Nephron progenitor cell (in vitro differentiated cells): ENCODE results near the gene GRK7.

Source experiments
- DNase-seq: peaks from one replicate; pipeline ENCODE4 v3.0.0; 2021
- H3K27ac Mint-ChIP-seq: 2 replicates; pipeline ENCODE4 v1.8.0; 2021; ENCODE audit warnings: mild to moderate bottlenecking, moderate library complexity, mixed read lengths
- H3K27me3 Mint-ChIP-seq: 2 replicates; pipeline ENCODE4 v1.8.0; 2021; ENCODE audit warnings: mild to moderate bottlenecking, low read depth, mixed read lengths; ENCODE audit not compliant: poor library complexity
- H3K36me3 Mint-ChIP-seq: 2 replicates; pipeline ENCODE4 v1.8.0; 2021; ENCODE audit warnings: low read depth, mixed read lengths
- H3K4me1 Mint-ChIP-seq: 2 replicates; pipeline ENCODE4 v1.8.0; 2021; ENCODE audit warnings: mixed read lengths
- H3K4me3 Mint-ChIP-seq: 2 replicates; pipeline ENCODE4 v1.8.0; 2021; ENCODE audit warnings: mild to moderate bottlenecking, moderate library complexity, mixed read lengths
- H3K9me3 Mint-ChIP-seq: 2 replicates; pipeline ENCODE4 v1.8.0; 2021; ENCODE audit warnings: mild to moderate bottlenecking, moderate library complexity, mixed read lengths
- TF ChIP-seq, protein P1 (sequence below): fragments of 200-600 bp; sonication (generic); IDR thresholded peaks from 2 replicates; pipeline ENCODE4 v1.5.0; 2021; ENCODE audit warnings: antibody characterized with exemption

GRK7 gene

GRCh38 chr3:141764045-141764444, 837 bp downstream of the GRK7 start:
- DNase-seq: no peak
- TF ChIP-seq, protein P1, sequence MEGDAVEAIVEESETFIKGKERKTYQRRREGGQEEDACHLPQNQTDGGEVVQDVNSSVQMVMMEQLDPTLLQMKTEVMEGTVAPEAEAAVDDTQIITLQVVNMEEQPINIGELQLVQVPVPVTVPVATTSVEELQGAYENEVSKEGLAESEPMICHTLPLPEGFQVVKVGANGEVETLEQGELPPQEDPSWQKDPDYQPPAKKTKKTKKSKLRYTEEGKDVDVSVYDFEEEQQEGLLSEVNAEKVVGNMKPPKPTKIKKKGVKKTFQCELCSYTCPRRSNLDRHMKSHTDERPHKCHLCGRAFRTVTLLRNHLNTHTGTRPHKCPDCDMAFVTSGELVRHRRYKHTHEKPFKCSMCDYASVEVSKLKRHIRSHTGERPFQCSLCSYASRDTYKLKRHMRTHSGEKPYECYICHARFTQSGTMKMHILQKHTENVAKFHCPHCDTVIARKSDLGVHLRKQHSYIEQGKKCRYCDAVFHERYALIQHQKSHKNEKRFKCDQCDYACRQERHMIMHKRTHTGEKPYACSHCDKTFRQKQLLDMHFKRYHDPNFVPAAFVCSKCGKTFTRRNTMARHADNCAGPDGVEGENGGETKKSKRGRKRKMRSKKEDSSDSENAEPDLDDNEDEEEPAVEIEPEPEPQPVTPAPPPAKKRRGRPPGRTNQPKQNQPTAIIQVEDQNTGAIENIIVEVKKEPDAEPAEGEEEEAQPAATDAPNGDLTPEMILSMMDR: no peak
- Mint-ChIP-seq H3K27ac (no peak overlapping the region), H3K4me1 (peaks cover 5% of the 10 kb centered on the region), H3K27me3 (peaks cover 5% of the 10 kb centered on the region), H3K9me3 (peaks cover 3% of the 10 kb centered on the region), H3K36me3 (peaks cover 9% of the 10 kb centered on the region), H3K4me3 (no peak overlapping the region)

GRCh38 chr3:141764465-141764864, 1.3 kb downstream of the GRK7 start:
- Mint-ChIP-seq H3K9me3 (peaks cover 3% of the 10 kb centered on the region), H3K27ac (no peak overlapping the region), H3K4me3 (no peak overlapping the region), H3K36me3 (peaks cover 9% of the 10 kb centered on the region), H3K4me1 (peaks cover 5% of the 10 kb centered on the region), H3K27me3 (peaks cover 5% of the 10 kb centered on the region)
- TF ChIP-seq, protein P1: no peak
- DNase-seq: no peak

- peaks cover 5% of the 10 kb centered on the region for H3K27me3 Mint-ChIP-seq
- H3K36me3 Mint-ChIP-seq: peaks cover 9% of the 10 kb centered on the region
- no peak for DNase-seq
- H3K4me1 Mint-ChIP-seq: peaks cover 5% of the 10 kb centered on the region
- no peak overlapping the region for H3K4me3 Mint-ChIP-seq
- H3K9me3 Mint-ChIP-seq: peaks cover 3% of the 10 kb centered on the region
- H3K27ac Mint-ChIP-seq: no peak overlapping the region
- TF ChIP-seq, protein P1: no peak
Observed at GRCh38 chr3:141764986-141765385, 1.8 kb downstream of the GRK7 start.

DNA sequence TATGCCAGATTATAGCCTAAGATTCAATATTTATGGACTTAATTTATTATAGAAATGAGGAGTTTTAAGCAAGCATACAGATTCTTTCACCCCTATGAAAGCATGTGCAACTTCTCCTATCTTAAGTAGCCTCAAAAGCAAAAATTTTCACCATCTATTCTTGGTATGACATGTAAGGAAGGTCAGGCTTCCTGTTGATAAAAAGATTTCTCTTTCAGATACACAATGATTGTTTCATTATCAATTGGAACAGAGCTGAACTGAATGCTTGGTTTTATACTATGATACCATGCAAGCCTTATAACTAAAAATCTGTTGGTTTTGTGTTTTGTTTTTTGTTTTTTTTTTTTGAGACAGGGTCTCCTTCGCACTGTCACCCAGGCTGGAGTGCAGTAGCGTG, 3.9 kb downstream of the GRK7 start:
- TF ChIP-seq, protein P1: no peak
- H3K36me3 Mint-ChIP-seq: peaks cover 9% of the 10 kb centered on the region
- H3K4me3 Mint-ChIP-seq: no peak overlapping the region
- peaks cover 5% of the 10 kb centered on the region for H3K27me3 Mint-ChIP-seq
- H3K27ac Mint-ChIP-seq: no peak overlapping the region
- no peak for DNase-seq
- peaks cover 5% of the 10 kb centered on the region for H3K4me1 Mint-ChIP-seq
- peaks cover under 1% of the 10 kb centered on the region for H3K9me3 Mint-ChIP-seq

GRCh38 chr3:141769221-141769894, 6.2 kb downstream of the GRK7 start:
- Mint-ChIP-seq H3K4me3 (no peak overlapping the region), H3K4me1 (no peaks in the 10 kb centered on the region), H3K9me3 (no peaks in the 10 kb centered on the region), H3K27ac (peak overlapping the region; percentile 46), H3K27me3 (peaks cover 5% of the 10 kb centered on the region), H3K36me3 (peaks cover 4% of the 10 kb centered on the region)
- DNase-seq: no peak
- TF ChIP-seq, protein P1: no peak

- Mint-ChIP-seq H3K36me3 (no peaks in the 10 kb centered on the region), H3K27me3 (no peaks in the 10 kb centered on the region), H3K4me3 (no peak overlapping the region), H3K4me1 (peaks cover 7% of the 10 kb centered on the region), H3K27ac (no peak overlapping the region), H3K9me3 (no peaks in the 10 kb centered on the region)
- TF ChIP-seq, protein P1: no peak
- no peak for DNase-seq
Observed at GRCh38 chr3:141773676-141774075, 10.5 kb downstream of the GRK7 start.
